ENCODE data around the gene TANK. TPM values are rescaled to one million over a fixed set of nuclear protein-coding genes. Genes with fewer than 3 reads are reported as not detected.

The TANK gene
- total RNA-seq, 1 experiment from 2014 or later: 295 TPM

DNA sequence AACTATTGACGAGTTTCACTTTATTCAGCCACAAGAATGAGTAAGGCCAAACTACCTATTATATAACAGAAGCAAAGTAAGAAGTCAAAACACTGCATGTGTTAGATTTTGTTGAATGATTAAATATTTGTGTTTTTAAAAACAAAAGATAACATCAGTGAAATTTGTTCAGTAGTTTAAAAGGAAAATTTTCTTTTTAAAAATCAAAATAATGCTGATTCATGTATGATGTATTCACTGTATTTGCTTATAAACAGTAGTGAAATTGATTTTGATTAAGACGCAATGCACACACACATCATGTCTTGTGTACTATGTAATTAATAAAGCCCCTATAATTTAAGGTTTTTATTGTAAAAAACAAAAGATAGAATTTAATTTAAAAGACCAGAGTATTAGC, 74.4 kb downstream of the TANK start:
- peak overlapping the region; percentile 73 for H3K4me2 ChIP-seq (ENCODE audit: low read depth, low read length, poor library complexity, severe bottlenecking)
- no peak overlapping the region for H2AFZ ChIP-seq (ENCODE audit: low read length)
- peaks cover 46% of the 10 kb centered on the region for H3K36me3 ChIP-seq (ENCODE audit: insufficient read depth, low read length)
- no peaks in the 10 kb centered on the region for H4K20me1 ChIP-seq (ENCODE audit: insufficient read depth, low read depth, low read length)
- H3K4me1 ChIP-seq (ENCODE audit: low read length): peaks cover 95% of the 10 kb centered on the region
- H3K27ac ChIP-seq (ENCODE audit: low read length): peak overlapping the region; percentile 87
- no peak for DNase-seq
- no peaks in the 10 kb centered on the region for H3K9me3 ChIP-seq (ENCODE audit: low read length)
- H3K4me3 ChIP-seq (ENCODE audit: low read length): peak overlapping the region; percentile 52; the same call in 1 of the 2 replicates
- H3K9ac ChIP-seq (ENCODE audit: low read length): peak overlapping the region; percentile 45
- no peaks in the 10 kb centered on the region for H3K27me3 ChIP-seq (ENCODE audit: low read length)
- no peaks in the 10 kb centered on the region for H3K9me2 ChIP-seq (replicated peaks; ENCODE audit: insufficient read depth, low read length)
- peaks cover 42% of the 10 kb centered on the region for H3K79me2 ChIP-seq (ENCODE audit: low read length)

DNA sequence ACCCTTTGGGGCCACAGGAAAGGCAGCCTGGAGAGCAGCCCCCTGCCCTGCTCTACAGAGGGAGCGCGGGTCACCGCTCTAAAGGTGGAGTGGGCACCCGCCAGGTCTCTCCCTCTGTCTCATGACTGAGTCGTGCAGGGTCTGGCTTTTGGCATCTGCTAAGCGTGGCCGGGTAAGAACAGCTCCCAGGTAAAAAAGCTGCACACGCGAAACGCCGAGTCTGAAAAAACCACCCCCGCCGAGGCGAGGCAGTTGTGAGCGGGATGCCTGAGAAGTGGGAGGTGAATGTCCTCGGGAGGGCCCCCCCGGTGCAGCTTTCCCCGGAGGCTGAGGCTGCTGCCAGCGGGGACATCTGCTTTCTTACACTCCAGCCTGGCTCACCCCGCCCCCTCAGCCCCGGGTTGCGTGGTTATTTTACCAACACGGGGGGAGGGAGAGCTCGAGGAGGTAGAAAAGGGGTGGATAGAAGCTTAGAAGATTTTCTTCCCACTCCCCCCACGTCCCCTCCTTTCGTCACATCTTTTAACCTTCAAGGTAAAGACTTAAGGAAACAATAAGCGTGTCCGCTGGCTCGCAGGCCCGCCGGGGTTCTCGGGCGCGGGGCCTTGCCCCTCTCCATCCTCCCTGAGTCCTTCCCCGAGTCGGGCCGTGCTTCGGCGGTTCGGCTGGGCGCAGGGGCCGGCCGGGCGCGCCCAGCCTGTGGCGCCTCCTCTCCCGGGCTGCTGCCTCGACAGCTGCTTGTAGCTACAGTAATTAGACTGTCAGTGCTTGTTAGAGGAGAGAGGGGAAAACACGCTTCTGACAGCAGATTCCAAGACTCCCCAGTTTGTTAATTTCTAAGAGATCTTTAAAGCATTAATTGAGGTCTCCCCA, 77.4 kb downstream of the TANK start:
- H3K9me2 ChIP-seq (replicated peaks; ENCODE audit: insufficient read depth, low read length): no peaks in the 10 kb centered on the region
- peaks cover 16% of the 10 kb centered on the region for H3K79me2 ChIP-seq (ENCODE audit: low read length)
- H3K9ac ChIP-seq (ENCODE audit: low read length): peak overlapping the region; percentile 70
- peak overlapping the region; percentile 73 for H3K4me2 ChIP-seq (ENCODE audit: low read depth, low read length, poor library complexity, severe bottlenecking)
- H3K4me1 ChIP-seq (ENCODE audit: low read length): peaks cover 95% of the 10 kb centered on the region
- no peaks in the 10 kb centered on the region for H4K20me1 ChIP-seq (ENCODE audit: insufficient read depth, low read depth, low read length)
- H3K4me3 ChIP-seq (ENCODE audit: low read length): peak overlapping the region; percentile 54
- peaks cover 22% of the 10 kb centered on the region for H3K36me3 ChIP-seq (ENCODE audit: insufficient read depth, low read length)
- peak; percentile 76 for DNase-seq
- no peak overlapping the region for H2AFZ ChIP-seq (ENCODE audit: low read length)
- peak overlapping the region; percentile 87 for H3K27ac ChIP-seq (ENCODE audit: low read length)
- no peaks in the 10 kb centered on the region for H3K9me3 ChIP-seq (ENCODE audit: low read length)
- H3K27me3 ChIP-seq (ENCODE audit: low read length): no peaks in the 10 kb centered on the region

DNA sequence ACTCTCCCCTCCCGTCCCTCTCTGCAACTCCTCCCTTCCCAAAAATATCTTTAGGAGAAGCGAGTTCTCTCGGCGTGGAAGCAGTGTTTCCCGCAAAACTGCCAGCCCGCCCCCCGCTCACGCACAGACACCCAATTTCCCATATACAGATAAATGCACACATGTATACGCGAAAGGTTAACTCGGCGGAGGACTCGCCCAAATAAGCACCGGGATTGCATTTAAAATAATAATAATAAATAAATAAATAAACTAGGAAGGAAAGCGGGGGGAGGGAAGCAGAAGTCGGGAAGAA, 78.0 kb downstream of the TANK start:
- Histone ChIP-seq H3K9me2 (replicated peaks; ENCODE audit: insufficient read depth, low read length) (no peaks in the 10 kb centered on the region), H3K4me1 (ENCODE audit: low read length) (peaks cover 95% of the 10 kb centered on the region), H3K9me3 (ENCODE audit: low read length) (no peaks in the 10 kb centered on the region), H3K27ac (ENCODE audit: low read length) (peak overlapping the region; percentile 87), H2AFZ (ENCODE audit: low read length) (no peak overlapping the region), H3K4me2 (ENCODE audit: low read depth, low read length, poor library complexity, severe bottlenecking) (peak overlapping the region; percentile 73), H4K20me1 (ENCODE audit: insufficient read depth, low read depth, low read length) (no peaks in the 10 kb centered on the region), H3K27me3 (ENCODE audit: low read length) (no peaks in the 10 kb centered on the region), H3K79me2 (ENCODE audit: low read length) (peaks cover 15% of the 10 kb centered on the region), H3K4me3 (ENCODE audit: low read length) (peak overlapping the region; percentile 54), H3K36me3 (ENCODE audit: insufficient read depth, low read length) (peaks cover 21% of the 10 kb centered on the region), H3K9ac (ENCODE audit: low read length) (peak overlapping the region; percentile 70)
- no peak for DNase-seq

DNA sequence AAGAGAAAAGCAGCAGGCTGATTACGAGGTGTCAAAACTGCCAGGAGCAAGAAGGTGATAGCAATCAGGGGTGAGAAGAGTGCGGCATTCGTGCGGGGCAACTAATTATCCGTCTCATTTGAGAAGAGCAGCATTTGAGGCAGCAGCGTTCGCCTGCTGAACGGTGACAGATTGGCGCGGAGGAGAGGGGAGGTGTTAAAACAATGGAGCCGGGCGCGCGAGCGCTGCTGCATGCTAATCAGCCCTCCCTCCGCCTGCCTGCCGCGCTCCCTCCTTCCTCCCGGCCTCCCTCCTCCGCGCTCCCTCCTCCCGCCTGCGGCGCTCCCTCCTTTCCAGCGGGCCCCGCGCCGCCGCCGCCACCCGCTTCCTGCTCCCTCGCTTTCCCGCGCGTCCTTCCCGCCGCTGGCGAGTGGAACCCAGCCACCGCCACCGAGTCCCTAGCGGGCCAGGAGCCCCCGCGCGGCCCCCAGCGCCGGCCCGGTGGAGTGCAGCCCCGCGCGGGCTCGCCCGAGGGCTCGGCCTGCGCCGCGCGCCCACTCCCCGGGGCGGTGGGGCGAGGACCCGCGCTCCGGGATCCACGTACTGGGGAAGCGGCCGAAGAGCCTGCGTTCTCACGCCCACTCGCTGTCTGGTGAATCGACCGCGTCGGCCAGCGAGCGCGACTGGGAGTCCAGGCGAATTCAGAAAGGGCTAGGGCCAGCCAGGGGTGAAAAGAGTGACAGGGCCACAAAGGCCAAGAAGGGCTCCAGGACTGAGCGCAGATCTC, 78.5 kb downstream of the TANK start:
- H3K9me2 ChIP-seq (replicated peaks; ENCODE audit: insufficient read depth, low read length): no peaks in the 10 kb centered on the region
- H3K9me3 ChIP-seq (ENCODE audit: low read length): no peaks in the 10 kb centered on the region
- H3K27ac ChIP-seq (ENCODE audit: low read length): peak overlapping the region; percentile 87
- H3K36me3 ChIP-seq (ENCODE audit: insufficient read depth, low read length): peaks cover 21% of the 10 kb centered on the region
- H3K79me2 ChIP-seq (ENCODE audit: low read length): peaks cover 17% of the 10 kb centered on the region
- H3K4me2 ChIP-seq (ENCODE audit: low read depth, low read length, poor library complexity, severe bottlenecking): peak overlapping the region; percentile 73
- H3K4me1 ChIP-seq (ENCODE audit: low read length): peaks cover 95% of the 10 kb centered on the region
- DNase-seq: peak; percentile 83
- H2AFZ ChIP-seq (ENCODE audit: low read length): no peak overlapping the region
- peak overlapping the region; percentile 70 for H3K9ac ChIP-seq (ENCODE audit: low read length)
- H4K20me1 ChIP-seq (ENCODE audit: insufficient read depth, low read depth, low read length): no peaks in the 10 kb centered on the region
- H3K27me3 ChIP-seq (ENCODE audit: low read length): no peaks in the 10 kb centered on the region
- H3K4me3 ChIP-seq (ENCODE audit: low read length): peak overlapping the region; percentile 54; the same call in 1 of the 2 replicates

DNA sequence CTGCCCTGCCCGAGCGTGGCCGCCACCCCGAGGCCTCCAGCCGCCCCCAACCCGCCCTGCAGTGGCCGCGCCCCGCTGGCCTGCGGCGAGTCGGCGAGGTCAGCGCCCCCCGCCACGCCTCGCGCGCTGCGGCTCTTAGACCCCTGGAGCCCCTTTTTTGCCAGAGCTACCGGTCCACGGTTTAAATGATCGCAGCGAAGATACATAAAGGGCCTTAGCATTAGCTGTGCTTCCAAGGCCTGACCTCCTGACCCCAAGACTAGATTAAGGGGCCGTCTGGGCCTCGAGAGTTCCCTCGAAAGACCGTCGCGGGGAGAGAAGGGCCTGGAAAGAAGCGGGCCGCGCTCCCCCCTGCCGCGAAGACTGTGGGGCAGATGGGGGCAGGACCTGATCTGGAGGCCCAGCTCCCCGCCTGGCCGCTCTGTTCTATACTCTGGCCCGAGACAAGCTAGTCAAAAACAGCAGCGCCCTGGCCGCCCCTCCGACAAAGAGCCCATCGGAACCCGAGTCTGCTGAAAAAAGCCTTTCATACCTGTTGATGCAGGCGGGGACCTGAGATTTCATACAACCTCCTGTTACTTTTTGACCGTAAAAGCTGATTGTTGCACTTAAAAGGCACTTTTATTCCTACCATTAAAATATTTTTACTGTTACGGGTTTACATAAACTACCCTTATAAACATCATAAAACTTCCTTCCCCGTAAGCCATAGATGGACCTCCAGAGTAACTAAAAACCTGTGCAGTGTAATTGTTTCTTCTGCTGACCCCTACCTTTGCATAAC, 79.3 kb downstream of the TANK start:
- no peaks in the 10 kb centered on the region for H3K9me3 ChIP-seq (ENCODE audit: low read length)
- peak overlapping the region; percentile 90 for H3K4me2 ChIP-seq (ENCODE audit: low read depth, low read length, poor library complexity, severe bottlenecking)
- peaks cover 17% of the 10 kb centered on the region for H3K79me2 ChIP-seq (ENCODE audit: low read length)
- peaks cover 18% of the 10 kb centered on the region for H3K36me3 ChIP-seq (ENCODE audit: insufficient read depth, low read length)
- DNase-seq: no peak
- H3K9me2 ChIP-seq (replicated peaks; ENCODE audit: insufficient read depth, low read length): no peaks in the 10 kb centered on the region
- H3K9ac ChIP-seq (ENCODE audit: low read length): no peak overlapping the region
- peaks cover 94% of the 10 kb centered on the region for H3K4me1 ChIP-seq (ENCODE audit: low read length)
- no peak overlapping the region for H2AFZ ChIP-seq (ENCODE audit: low read length)
- no peaks in the 10 kb centered on the region for H4K20me1 ChIP-seq (ENCODE audit: insufficient read depth, low read depth, low read length)
- no peak overlapping the region for H3K4me3 ChIP-seq (ENCODE audit: low read length)
- H3K27ac ChIP-seq (ENCODE audit: low read length): peak overlapping the region; percentile 94
- no peaks in the 10 kb centered on the region for H3K27me3 ChIP-seq (ENCODE audit: low read length)

DNA sequence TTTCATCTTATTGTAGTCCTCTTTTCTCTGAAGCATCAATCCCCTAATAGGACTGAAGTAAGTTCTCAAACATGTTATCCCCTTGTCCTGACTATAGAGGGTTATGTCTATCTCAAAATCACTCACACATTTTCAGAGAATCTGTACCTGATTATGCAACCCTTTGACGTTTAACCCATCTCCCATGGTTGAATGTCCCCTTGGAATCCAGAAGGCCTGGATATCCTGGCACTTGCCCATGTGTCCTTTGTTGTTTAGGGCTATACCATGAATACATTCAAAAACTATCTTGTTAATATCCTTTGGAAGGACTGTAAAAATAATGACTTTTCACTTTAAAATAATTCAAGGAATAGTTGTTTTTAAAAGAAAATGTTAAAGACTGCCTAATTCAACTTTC, 81.7 kb downstream of the TANK start:
- H3K36me3 ChIP-seq (ENCODE audit: insufficient read depth, low read length): no peaks in the 10 kb centered on the region; the same call in 1 of the 2 replicates
- DNase-seq: no peak
- no peaks in the 10 kb centered on the region for H3K9me2 ChIP-seq (replicated peaks; ENCODE audit: insufficient read depth, low read length)
- no peaks in the 10 kb centered on the region for H3K27me3 ChIP-seq (ENCODE audit: low read length)
- H2AFZ ChIP-seq (ENCODE audit: low read length): no peak overlapping the region
- H3K4me3 ChIP-seq (ENCODE audit: low read length): no peak overlapping the region
- peak overlapping the region; percentile 94 for H3K27ac ChIP-seq (ENCODE audit: low read length)
- H3K9me3 ChIP-seq (ENCODE audit: low read length): no peaks in the 10 kb centered on the region
- peak overlapping the region; percentile 90 for H3K4me2 ChIP-seq (ENCODE audit: low read depth, low read length, poor library complexity, severe bottlenecking)
- H4K20me1 ChIP-seq (ENCODE audit: insufficient read depth, low read depth, low read length): no peaks in the 10 kb centered on the region
- peaks cover 9% of the 10 kb centered on the region; the same call in 1 of the 2 replicates for H3K79me2 ChIP-seq (ENCODE audit: low read length)
- peaks cover 85% of the 10 kb centered on the region for H3K4me1 ChIP-seq (ENCODE audit: low read length)
- H3K9ac ChIP-seq (ENCODE audit: low read length): no peak overlapping the region

DNA sequence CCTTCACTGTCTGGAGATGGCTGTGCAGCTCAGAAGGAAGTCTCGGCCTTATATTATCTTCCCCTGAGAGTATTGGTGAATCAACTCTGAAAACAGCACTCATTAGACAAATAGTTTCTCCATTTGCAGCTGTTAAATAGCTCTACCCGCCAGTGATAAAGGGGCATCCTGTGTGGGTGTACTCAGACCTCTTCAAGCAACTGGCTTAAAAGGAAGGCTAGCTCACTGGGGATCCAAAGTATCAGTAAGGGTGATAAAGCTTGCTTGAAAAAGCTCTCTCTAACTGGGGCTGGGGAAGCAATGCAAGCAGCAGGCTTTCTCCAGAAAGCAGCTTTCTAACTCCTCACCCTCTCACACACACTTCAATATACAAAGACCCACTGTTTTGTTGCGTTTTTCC, 83.1 kb downstream of the TANK start:
- Histone ChIP-seq H3K4me3 (ENCODE audit: low read length) (peak overlapping the region; percentile 71), H3K27ac (ENCODE audit: low read length) (peak overlapping the region; percentile 94), H3K4me2 (ENCODE audit: low read depth, low read length, poor library complexity, severe bottlenecking) (peak overlapping the region; percentile 90), H3K9me3 (ENCODE audit: low read length) (no peaks in the 10 kb centered on the region), H2AFZ (ENCODE audit: low read length) (no peak overlapping the region), H3K79me2 (ENCODE audit: low read length) (peaks cover 9% of the 10 kb centered on the region; the same call in 1 of the 2 replicates), H3K9ac (ENCODE audit: low read length) (peak overlapping the region; percentile 74), H3K4me1 (ENCODE audit: low read length) (peaks cover 85% of the 10 kb centered on the region), H3K9me2 (replicated peaks; ENCODE audit: insufficient read depth, low read length) (no peaks in the 10 kb centered on the region), H4K20me1 (ENCODE audit: insufficient read depth, low read depth, low read length) (no peaks in the 10 kb centered on the region), H3K36me3 (ENCODE audit: insufficient read depth, low read length) (no peaks in the 10 kb centered on the region), H3K27me3 (ENCODE audit: low read length) (no peaks in the 10 kb centered on the region)
- peak; percentile 91 for DNase-seq

Data from Karpas-422 (cell line).